Osteocyte (in vitro differentiated cells): Measurements from ENCODE around the gene OSBPL10. TPM values are rescaled to one million over a fixed set of nuclear protein-coding genes. Genes with fewer than 3 reads are reported as not detected.

Experiments used
- DNase-seq: peaks from one replicate; pipeline ENCODE4 v3.0.0; 2021; ENCODE audit warnings: mixed read lengths; ENCODE audit not compliant: unreplicated experiment; ENCODE audit errors: extremely low spot score
- H3K27ac Mint-ChIP-seq: one replicate; pipeline ENCODE4 v1.8.0; 2021; ENCODE audit warnings: mild to moderate bottlenecking, mixed read lengths; ENCODE audit not compliant: unreplicated experiment
- H3K27me3 Mint-ChIP-seq: one replicate; pipeline ENCODE4 v1.8.0; 2021; ENCODE audit warnings: mixed read lengths; ENCODE audit not compliant: unreplicated experiment
- H3K36me3 Mint-ChIP-seq: one replicate; pipeline ENCODE4 v1.8.0; 2021; ENCODE audit warnings: mixed read lengths; ENCODE audit not compliant: unreplicated experiment
- H3K4me1 Mint-ChIP-seq: one replicate; pipeline ENCODE4 v1.8.0; 2021; ENCODE audit warnings: mixed read lengths; ENCODE audit not compliant: unreplicated experiment
- H3K4me3 Mint-ChIP-seq: one replicate; pipeline ENCODE4 v1.8.0; 2021; ENCODE audit warnings: mild to moderate bottlenecking, moderate library complexity, mixed read lengths; ENCODE audit not compliant: unreplicated experiment
- H3K9me3 Mint-ChIP-seq: one replicate; pipeline ENCODE4 v1.8.0; 2021; ENCODE audit warnings: mixed read lengths; ENCODE audit not compliant: unreplicated experiment
- CTCF ChIP-seq: fragments of 200-600 bp; sonication (generic); IDR thresholded peaks from 2 replicates; pipeline ENCODE4 v1.5.0; 2021; ENCODE audit warnings: antibody characterized with exemption, mild to moderate bottlenecking, moderate library complexity
- total RNA-seq: library from RNA; stranded (reverse); gene quantifications from 2 replicates; pipeline ENCODE4 v1.2.1, GENCODE V29; 2021

Gene OSBPL10
- total RNA-seq, 1 donor from 2014 or later = 21.7 TPM

- Mint-ChIP-seq H3K27me3 (no peaks in the 10 kb centered on the region), H3K4me1 (peaks cover 7% of the 10 kb centered on the region), H3K36me3 (peaks cover 1% of the 10 kb centered on the region), H3K4me3 (no peak overlapping the region), H3K27ac (no peak overlapping the region), H3K9me3 (peaks cover 3% of the 10 kb centered on the region)
- no peak for DNase-seq
- no peak for TF ChIP-seq CTCF
Observed at GRCh38 chr3:31892916-31893573, 88.0 kb downstream of the OSBPL10 start.

- H3K36me3 Mint-ChIP-seq = peaks cover 1% of the 10 kb centered on the region
- no peak for TF ChIP-seq CTCF
- no peak overlapping the region for H3K27ac Mint-ChIP-seq
- no peak for DNase-seq
- H3K27me3 Mint-ChIP-seq = no peaks in the 10 kb centered on the region
- H3K4me3 Mint-ChIP-seq = no peak overlapping the region
- H3K9me3 Mint-ChIP-seq = peaks cover 6% of the 10 kb centered on the region
- peaks cover 7% of the 10 kb centered on the region for H3K4me1 Mint-ChIP-seq
Observed at GRCh38 chr3:31892500-31892899, 88.6 kb downstream of the OSBPL10 start.

- Mint-ChIP-seq H3K4me1 (peaks cover 7% of the 10 kb centered on the region), H3K36me3 (peaks cover 1% of the 10 kb centered on the region)
Observed at GRCh38 chr3:31891876-31892455, 89.1 kb downstream of the OSBPL10 start.

GRCh38 chr3:31890742-31891469, 90.2 kb downstream of the OSBPL10 start:
- peaks cover 6% of the 10 kb centered on the region for H3K9me3 Mint-ChIP-seq
- peaks cover 1% of the 10 kb centered on the region for H3K36me3 Mint-ChIP-seq
- no peak for DNase-seq
- H3K27me3 Mint-ChIP-seq = no peaks in the 10 kb centered on the region
- TF ChIP-seq CTCF = no peak
- no peak overlapping the region for H3K4me3 Mint-ChIP-seq
- H3K4me1 Mint-ChIP-seq = peaks cover 7% of the 10 kb centered on the region
- H3K27ac Mint-ChIP-seq = no peak overlapping the region

More at GRCh38 chr3:31891876-31892455, 89.1 kb downstream of the OSBPL10 start:
- no peak for TF ChIP-seq CTCF
- Mint-ChIP-seq H3K4me3 (no peak overlapping the region), H3K27ac (no peak overlapping the region), H3K9me3 (peaks cover 6% of the 10 kb centered on the region), H3K27me3 (no peaks in the 10 kb centered on the region)
- no peak for DNase-seq

GRCh38 chr3:31890007-31890406, 91.1 kb downstream of the OSBPL10 start:
- Mint-ChIP-seq H3K4me1 (peaks cover 7% of the 10 kb centered on the region), H3K27me3 (no peaks in the 10 kb centered on the region), H3K36me3 (peaks cover 1% of the 10 kb centered on the region), H3K27ac (peak overlapping the region; percentile 5), H3K9me3 (peaks cover 6% of the 10 kb centered on the region), H3K4me3 (no peak overlapping the region)
- no peak for TF ChIP-seq CTCF
- DNase-seq = no peak
